ENCODE measurements around the gene SPATA6.
"Not testable (repeated sequence)": the region's sequence is repeated elsewhere in the genome, so short reads cannot be mapped to it uniquely, and the experiment has no call there.

SPATA6 gene

DNA sequence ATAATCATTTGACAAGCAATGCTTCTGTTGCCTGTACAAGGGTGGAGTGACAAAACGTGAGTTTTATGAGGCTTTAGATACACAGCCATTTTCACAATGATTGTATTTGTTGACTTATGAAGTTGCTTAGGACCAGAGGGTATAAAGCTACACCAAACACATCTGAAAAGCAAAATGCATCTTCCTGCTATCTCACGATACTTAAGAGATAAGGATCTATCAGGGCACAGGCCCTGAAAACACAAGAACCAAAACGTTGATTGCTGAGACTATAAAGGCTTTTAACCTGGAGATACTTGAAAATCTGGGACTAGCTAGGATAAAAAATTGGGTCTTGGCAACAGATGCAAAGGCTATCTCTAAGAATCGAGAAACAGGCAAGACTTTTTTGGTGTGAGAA lies 133.7 kb downstream of the SPATA6 start:
- Mint-ChIP-seq H3K4me3 (no peak overlapping the region), H3K9me3 (peaks cover 8% of the 10 kb centered on the region), H3K27ac (no peak overlapping the region), H3K4me1 (no peaks in the 10 kb centered on the region), H3K36me3 (peaks cover 9% of the 10 kb centered on the region), H3K27me3 (no peaks in the 10 kb centered on the region)
- ATAC-seq: no peak

DNA sequence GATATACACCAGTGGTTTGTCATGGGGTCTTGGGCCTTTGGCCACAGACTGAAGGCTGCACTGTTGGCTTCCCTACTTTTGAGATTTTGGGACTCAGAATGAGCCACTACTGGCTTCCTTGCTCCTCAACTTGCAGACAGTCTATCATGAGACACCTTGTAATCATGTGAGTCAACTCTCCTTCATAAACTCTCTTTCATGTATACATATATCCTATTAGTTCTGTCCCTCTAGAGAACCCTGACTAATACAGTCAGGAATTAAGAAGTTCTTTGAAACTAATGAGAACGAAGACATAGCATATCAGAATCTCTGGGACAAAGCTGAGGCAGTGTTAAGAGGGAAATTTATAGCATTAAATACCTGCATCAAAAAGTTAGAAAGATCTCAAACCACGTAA lies 138.7 kb downstream of the SPATA6 start:
- H3K4me3 Mint-ChIP-seq: no peak overlapping the region
- no peak for ATAC-seq
- no peaks in the 10 kb centered on the region for H3K27me3 Mint-ChIP-seq
- H3K9me3 Mint-ChIP-seq: peaks cover 29% of the 10 kb centered on the region
- H3K27ac Mint-ChIP-seq: no peak overlapping the region
- peaks cover 32% of the 10 kb centered on the region for H3K36me3 Mint-ChIP-seq
- no peaks in the 10 kb centered on the region for H3K4me1 Mint-ChIP-seq

DNA sequence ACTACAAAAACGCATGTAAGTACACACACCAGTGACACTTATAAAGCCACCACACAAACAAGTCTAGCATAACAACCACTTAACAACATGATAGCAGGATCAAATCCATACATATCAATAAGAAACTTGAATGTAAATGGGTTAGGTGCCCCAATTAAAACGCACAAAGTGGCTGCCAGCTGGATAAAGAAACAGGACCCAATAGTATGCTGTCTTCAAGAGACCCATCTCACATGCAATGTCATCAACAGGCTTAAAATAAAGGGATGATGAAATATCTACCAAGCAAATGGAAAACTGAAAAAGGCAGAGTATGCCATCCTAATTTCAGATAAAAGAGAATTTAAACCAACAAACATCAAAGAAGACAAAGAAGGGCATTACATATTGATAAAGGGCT lies 139.9 kb downstream of the SPATA6 start:
- Mint-ChIP-seq H3K9me3 (peaks cover 29% of the 10 kb centered on the region), H3K27me3 (no peaks in the 10 kb centered on the region), H3K4me1 (no peaks in the 10 kb centered on the region), H3K36me3 (peaks cover 35% of the 10 kb centered on the region), H3K4me3 (no peak overlapping the region), H3K27ac (no peak overlapping the region)
- ATAC-seq: no peak

DNA sequence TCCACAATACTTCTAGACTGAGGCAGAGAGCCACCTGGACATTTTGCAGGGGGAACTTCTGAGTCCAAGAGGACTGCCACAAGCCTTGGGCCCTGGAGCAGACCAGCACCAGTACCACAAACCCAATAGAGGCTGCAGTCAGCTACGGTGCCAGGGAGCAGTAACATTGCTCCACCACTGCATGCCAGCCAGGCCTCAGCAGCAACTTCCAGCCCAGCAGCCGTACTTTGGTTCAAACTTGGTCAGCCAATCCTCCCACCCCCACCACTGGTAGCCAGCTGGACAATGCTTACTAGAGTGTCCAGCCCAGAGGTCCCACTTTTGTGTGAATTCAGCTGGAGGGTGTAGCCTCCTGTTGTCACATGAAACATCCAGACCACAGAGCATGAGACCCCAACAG lies 142.1 kb downstream of the SPATA6 start:
- H3K4me1 Mint-ChIP-seq: no peaks in the 10 kb centered on the region
- ATAC-seq: no peak
- peaks cover 50% of the 10 kb centered on the region for H3K36me3 Mint-ChIP-seq
- no peak overlapping the region for H3K4me3 Mint-ChIP-seq
- H3K9me3 Mint-ChIP-seq: peaks cover 30% of the 10 kb centered on the region
- no peak overlapping the region for H3K27ac Mint-ChIP-seq
- H3K27me3 Mint-ChIP-seq: no peaks in the 10 kb centered on the region

DNA sequence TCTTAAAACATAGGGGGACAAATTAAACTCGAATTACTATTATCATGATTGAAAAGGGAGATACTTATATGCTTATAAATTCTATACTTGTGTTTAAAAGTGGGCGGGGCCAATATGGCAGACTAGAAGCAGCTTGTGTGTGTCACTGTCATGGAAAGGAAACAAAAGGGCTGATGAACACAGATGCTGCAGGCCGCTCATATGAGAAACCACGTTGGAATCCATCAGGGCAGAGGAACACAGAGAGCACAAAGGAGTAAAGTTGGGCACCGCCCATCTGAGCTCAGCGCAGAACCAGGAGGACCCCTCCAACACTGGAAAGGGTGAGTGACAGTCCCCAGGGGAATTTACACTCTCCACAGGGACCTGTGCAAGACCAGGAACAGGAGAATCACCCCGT lies 142.5 kb downstream of the SPATA6 start:
- H3K36me3 Mint-ChIP-seq: peaks cover 52% of the 10 kb centered on the region
- H3K4me1 Mint-ChIP-seq: no peaks in the 10 kb centered on the region
- no peak overlapping the region for H3K27ac Mint-ChIP-seq
- no peak overlapping the region for H3K4me3 Mint-ChIP-seq
- peaks cover 29% of the 10 kb centered on the region for H3K9me3 Mint-ChIP-seq
- no peaks in the 10 kb centered on the region for H3K27me3 Mint-ChIP-seq
- ATAC-seq: no peak

DNA sequence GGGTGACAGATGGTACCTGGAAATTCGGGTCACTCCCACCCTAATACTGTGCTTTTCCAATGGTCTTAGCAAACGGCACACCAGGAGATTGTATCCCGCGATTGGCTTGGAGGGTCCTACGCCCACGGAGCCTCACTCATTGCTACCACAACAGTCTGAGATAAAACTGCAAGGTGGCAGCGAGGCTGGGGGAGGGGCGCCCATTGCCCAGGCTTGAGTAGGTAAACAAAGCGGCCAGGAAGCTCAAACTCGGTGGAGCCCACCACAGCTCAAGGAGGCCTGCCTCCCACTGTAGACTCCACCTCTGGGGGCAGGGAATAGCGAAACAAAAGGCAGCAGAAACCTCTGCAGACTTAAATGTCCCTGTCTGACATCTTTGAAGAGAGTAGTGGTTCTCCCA lies 160.2 kb downstream of the SPATA6 start:
- Mint-ChIP-seq H3K9me3 (peaks cover 19% of the 10 kb centered on the region), H3K36me3 (peaks cover 20% of the 10 kb centered on the region)
- H3K27ac Mint-ChIP-seq, H3K4me3 Mint-ChIP-seq, ATAC-seq, H3K27me3 Mint-ChIP-seq, H3K4me1 Mint-ChIP-seq: not testable (repeated sequence)

DNA sequence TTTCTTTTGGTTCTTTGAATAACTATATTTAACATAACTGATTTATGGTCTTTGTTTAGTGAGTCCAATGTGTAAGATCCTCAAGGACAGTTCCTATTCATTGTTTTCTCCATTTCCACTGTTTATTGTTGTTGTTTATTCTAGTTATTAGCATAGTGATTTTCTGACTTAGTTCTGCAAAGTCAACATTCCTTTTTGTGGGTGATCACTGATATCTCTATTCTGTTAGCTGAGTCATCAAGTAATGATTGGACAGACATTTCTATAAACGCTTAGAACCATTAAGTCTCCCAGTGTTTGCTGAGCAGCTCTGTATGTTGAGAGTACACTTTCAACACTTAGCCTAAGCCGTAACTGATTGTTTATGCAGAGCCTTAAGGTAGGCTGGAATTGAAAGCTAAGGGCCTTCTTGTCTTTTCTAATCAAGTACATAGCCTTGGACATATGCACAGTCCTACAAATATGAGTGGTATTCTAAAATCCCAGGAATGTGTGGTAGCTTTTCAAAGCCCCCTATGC lies 162.4 kb downstream of the SPATA6 start:
- H3K27me3 Mint-ChIP-seq: no peaks in the 10 kb centered on the region
- H3K27ac Mint-ChIP-seq: no peak overlapping the region
- H3K4me1 Mint-ChIP-seq: no peaks in the 10 kb centered on the region
- peaks cover 15% of the 10 kb centered on the region for H3K9me3 Mint-ChIP-seq
- no peak overlapping the region for H3K4me3 Mint-ChIP-seq
- no peak for ATAC-seq
- peaks cover 14% of the 10 kb centered on the region for H3K36me3 Mint-ChIP-seq

DNA sequence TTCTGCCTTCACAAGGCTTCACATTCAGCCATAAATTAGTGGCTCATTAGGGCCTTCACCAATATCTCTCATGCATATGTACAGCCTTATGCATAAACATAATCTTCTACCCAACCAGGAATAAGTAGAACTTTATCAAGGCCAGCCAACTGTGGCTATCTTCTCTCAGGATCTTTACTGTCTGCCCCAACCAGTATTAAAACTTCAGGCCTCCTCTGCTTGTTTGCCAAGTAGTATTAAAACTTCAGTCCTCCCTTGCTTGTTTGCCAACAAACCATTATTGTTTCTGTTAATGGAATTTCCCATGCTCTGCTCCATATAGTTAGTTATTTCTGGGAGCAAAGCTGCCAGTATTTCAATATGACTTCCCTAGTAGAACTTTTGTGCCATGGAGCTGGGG lies 169.4 kb downstream of the SPATA6 start:
- Mint-ChIP-seq H3K4me1 (no peaks in the 10 kb centered on the region), H3K27ac (no peak overlapping the region), H3K4me3 (no peak overlapping the region), H3K27me3 (no peaks in the 10 kb centered on the region), H3K36me3 (peaks cover 8% of the 10 kb centered on the region), H3K9me3 (peaks cover 16% of the 10 kb centered on the region)
- ATAC-seq: no peak

DNA sequence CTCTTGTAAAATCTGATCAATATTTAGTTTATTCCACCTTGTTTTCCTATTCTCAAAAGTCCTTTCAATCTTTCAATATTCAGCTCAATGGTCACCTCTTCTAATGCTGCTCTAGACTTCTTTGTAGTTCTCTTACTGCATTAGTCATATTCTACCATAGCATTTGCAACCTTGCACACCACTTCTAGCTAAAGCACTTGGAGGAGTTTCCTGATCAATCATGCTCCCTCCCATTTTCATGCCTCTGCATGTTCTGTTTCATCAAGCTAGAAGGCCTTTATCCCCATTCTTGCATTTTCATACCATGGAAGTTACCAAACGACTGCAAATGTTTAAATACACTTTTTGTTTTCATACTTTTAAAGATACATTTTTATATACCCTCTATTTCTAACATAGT lies 177.3 kb downstream of the SPATA6 start:
- no peak for ATAC-seq
- Mint-ChIP-seq H3K27me3 (no peaks in the 10 kb centered on the region), H3K4me3 (no peak overlapping the region), H3K9me3 (peaks cover under 1% of the 10 kb centered on the region), H3K36me3 (no peaks in the 10 kb centered on the region), H3K4me1 (no peaks in the 10 kb centered on the region), H3K27ac (no peak overlapping the region)

DNA sequence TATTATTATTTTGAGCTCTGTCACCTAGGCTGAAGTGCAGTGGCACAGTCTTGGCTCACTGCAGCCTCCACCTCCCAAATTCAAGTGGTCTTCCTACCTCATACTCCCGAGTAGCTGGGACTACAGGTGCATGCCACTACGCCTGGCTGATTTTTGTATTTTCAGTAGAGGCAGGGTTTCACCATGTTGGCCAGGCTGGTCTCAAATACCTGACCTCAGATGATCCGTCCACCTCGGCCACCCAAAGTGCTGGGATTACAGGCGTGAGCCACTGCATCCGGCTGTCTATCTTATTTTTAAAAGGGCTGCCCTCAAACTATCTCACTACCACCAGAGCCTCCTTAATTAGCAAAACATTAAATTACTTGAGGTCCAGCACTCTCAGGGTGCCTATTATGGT lies 177.9 kb downstream of the SPATA6 start:
- not testable (repeated sequence) for H3K4me1 Mint-ChIP-seq, H3K9me3 Mint-ChIP-seq, H3K27ac Mint-ChIP-seq, H3K36me3 Mint-ChIP-seq, ATAC-seq, H3K27me3 Mint-ChIP-seq, H3K4me3 Mint-ChIP-seq

DNA sequence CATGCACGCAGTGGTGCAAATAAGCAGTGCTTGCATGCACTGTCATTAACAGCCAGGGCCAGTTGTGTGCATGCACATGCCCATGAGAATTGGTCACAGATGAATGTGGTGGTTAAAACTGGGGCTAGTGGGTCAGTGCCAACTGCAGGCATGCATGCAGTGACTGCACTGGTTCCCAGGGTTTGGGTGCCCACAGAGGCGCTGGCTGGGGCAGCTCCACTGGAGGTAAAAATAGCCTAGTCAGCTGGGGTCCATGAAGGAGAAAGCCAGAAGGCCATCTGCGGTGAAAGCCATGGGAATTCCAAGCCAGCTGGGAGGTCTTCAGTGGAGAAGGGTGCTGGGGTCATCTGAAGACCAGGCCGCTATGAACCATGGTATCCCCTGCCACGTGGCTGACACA lies 179.3 kb downstream of the SPATA6 start:
- H3K9me3 Mint-ChIP-seq: peaks cover 2% of the 10 kb centered on the region
- no peak overlapping the region for H3K4me3 Mint-ChIP-seq
- no peaks in the 10 kb centered on the region for H3K4me1 Mint-ChIP-seq
- no peaks in the 10 kb centered on the region for H3K27me3 Mint-ChIP-seq
- H3K27ac Mint-ChIP-seq: no peak overlapping the region
- no peak for ATAC-seq
- no peaks in the 10 kb centered on the region for H3K36me3 Mint-ChIP-seq

DNA sequence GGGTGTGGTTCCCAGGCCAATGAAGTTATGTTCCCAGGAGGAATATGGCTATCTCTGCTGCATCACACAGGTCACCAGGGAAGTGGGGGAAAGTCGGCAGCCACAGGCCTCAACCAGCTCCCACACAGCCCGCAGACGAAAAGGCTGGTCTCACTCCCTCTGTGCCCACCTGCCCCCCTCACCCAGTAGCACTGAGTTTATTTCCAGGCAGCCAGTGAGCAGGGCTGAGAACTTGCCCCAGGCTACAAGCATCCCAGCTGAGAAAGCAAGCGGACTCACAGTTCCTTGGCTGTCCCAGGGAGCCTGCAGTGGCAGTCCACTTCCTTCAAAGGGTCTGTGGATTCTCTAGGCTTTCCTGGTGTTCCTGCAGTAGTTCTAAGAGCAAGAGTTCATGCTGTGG lies 180.6 kb downstream of the SPATA6 start:
- no peaks in the 10 kb centered on the region for H3K36me3 Mint-ChIP-seq
- peaks cover 2% of the 10 kb centered on the region for H3K9me3 Mint-ChIP-seq

DNA sequence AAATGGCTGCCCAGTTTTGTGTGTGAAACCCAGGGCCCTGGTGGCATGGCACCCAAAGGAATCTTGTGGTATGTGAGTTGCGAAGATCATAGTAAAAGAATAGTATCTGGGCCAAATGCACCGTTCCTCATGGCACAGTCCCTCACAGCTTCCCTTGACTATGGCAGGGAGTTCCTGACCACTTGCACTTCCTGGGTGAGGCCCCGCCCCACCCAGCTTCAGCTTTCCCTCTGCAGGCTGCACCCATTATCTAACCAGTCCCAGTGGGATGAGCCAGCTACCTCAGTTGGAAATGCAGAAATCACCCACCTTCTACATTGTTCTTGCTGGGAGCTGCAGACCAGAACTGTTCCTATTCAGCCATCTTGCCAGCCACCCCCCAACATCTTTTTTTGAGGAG lies 186.5 kb downstream of the SPATA6 start:
- ATAC-seq: no peak
- H3K27me3 Mint-ChIP-seq: peaks cover under 1% of the 10 kb centered on the region
- no peak overlapping the region for H3K4me3 Mint-ChIP-seq
- no peak overlapping the region for H3K27ac Mint-ChIP-seq
- no peaks in the 10 kb centered on the region for H3K4me1 Mint-ChIP-seq
- H3K9me3 Mint-ChIP-seq: peaks cover 7% of the 10 kb centered on the region
- H3K36me3 Mint-ChIP-seq: no peaks in the 10 kb centered on the region

More for the DNA sequence above, 180.6 kb downstream of the SPATA6 start:
- Mint-ChIP-seq H3K27ac (no peak overlapping the region), H3K27me3 (no peaks in the 10 kb centered on the region), H3K4me3 (no peak overlapping the region), H3K4me1 (no peaks in the 10 kb centered on the region)
- no peak for ATAC-seq

DNA sequence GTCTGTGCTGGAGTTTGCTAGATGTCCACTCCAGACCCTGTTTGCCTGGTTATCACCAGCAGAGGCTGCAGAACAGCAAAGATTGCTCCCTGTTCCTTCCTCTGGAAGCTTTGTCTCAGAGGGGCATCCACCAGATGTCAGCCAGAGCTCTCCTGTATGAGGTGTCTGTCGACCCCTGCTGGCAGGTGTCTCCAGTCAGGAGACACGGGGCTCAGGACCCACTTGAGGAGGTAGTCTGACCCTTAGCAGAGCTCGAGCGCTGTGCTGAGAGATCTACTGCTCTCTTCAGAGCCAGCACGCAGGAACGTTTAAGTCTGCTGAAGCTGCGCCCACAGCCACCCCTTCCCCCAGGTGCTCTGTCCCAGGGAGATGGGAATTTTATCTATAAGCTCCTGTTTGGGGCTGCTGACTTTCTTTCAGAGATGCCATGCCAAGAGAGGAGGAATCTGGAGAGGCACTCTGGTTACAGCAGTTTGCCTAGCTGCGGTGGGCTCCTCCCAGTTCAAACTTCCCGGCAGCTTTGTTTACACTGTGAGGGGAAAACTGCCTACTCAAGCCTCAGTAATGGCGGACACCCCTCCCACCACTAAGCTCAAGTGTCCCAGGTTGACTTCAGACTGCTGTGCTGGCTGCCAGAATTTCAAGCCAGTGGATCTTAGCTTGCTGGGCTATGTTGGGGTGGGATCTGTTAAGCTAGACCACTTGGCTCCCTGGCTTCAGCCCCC lies 187.1 kb downstream of the SPATA6 start:
- not testable (repeated sequence) for ATAC-seq, H3K27ac Mint-ChIP-seq, H3K27me3 Mint-ChIP-seq, H3K4me1 Mint-ChIP-seq, H3K9me3 Mint-ChIP-seq, H3K4me3 Mint-ChIP-seq, H3K36me3 Mint-ChIP-seq

DNA sequence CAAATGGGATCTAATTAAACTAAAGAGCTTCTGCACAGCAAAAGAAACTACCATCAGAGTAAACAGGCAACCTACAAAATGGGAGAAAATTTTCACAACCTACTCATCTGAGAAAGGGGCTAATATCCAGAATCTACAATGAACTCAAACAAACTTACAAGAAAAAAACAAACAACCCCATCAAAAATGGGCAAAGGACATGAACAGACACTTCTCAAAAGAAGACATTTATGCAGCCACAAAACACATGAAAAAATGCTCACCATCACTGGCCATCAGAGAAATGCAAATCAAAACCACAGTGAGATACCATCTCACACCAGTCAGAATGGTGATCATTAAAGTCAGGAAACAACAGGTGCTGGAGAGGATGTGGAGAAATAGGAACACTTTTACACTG lies 189.7 kb downstream of the SPATA6 start:
- H3K27ac Mint-ChIP-seq, ATAC-seq: not testable (repeated sequence)
- peaks cover 23% of the 10 kb centered on the region for H3K27me3 Mint-ChIP-seq

DNA sequence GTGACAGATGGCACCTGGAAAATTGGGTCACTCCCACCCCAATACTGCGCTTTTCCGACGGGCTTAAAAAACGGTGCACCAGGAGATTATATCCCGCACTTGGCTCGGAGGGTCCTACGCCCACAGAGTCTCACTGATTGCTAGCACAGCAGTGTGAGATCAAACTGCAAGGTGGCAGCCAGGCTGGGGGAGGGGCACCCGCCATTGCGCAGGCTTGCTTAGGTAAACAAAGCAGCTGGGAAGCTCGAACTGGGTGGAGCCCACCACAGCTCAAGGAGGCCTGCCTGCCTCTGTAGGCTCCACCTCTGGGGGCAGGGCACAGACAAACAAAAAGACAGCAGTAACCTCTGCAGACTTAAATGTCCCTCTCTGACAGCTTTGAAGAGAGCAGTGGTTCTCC lies 194.6 kb downstream of the SPATA6 start:
- not testable (repeated sequence) for H3K36me3 Mint-ChIP-seq, ATAC-seq, H3K4me3 Mint-ChIP-seq, H3K9me3 Mint-ChIP-seq, H3K27ac Mint-ChIP-seq, H3K4me1 Mint-ChIP-seq
- H3K27me3 Mint-ChIP-seq: peaks cover 38% of the 10 kb centered on the region

More for the DNA sequence above, 189.7 kb downstream of the SPATA6 start:
- H3K4me3 Mint-ChIP-seq, H3K9me3 Mint-ChIP-seq, H3K4me1 Mint-ChIP-seq, H3K36me3 Mint-ChIP-seq: not testable (repeated sequence)

All from stimulated activated memory B cell treated with anti-CD40 and anti-IgM and Interleukin-4, amounts not matched to agents 10 μg/mL and 1 μg/mL and 100 μg/mL, for 72 hours (primary cell).